ENCODE data around the gene PAX7.
"Not testable (repeated sequence)": the region's sequence is repeated elsewhere in the genome, so short reads cannot be mapped to it uniquely, and the experiment has no call there.

PAX7 gene

DNA sequence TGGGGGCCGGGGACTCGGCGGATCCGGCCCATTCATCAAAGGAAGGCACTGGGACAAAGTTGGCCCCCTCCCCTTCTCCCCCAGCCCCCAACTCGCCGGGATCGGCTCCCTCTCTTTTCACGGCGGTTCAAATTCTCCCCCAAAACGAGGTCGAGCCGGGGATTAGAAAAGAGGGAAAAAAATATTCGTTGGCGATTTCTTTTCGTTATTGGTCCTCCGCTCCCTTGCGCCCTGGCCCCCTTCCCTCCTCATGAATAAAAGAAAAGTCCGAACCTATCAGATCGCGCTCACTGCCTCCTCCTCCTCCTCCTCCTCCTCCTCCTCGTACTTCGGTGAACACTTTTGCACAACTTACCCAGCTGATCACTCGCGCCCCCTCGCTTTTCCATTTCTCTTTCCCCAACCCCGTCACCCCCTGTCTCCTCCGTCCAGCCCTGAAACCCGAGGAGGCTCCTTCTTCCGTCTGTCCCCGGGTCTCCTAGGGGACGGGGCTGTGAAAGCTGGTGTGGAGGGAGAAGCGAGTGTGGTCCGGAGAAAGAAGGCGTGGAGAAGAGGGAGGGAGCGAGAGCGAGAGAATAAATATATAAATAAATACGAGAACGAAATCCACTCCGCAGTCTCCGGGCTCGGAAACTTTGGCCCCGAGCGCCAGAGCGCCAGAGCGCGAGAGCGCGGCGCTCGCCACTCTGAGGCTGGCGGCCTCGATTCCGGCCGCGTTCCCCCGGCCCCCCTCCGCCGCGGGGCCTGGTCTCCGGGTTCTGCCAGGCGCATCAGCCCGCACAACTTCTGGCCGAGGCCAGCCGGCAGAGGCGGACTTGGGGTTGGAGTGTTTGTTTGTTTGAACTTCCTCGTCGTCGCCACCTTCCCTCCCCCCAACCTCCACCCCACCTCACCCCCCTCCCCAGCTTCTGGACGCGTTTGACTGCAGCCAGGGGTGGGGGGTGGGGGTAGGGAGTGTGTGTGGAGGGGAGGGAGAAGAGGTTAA, at the start of gene PAX7:
TSS of gene PAX7 (plus strand) at position 336 of the 985 bp plus-strand sequence. CDS start 758 bp downstream, outside the sequence.
- CTCF ChIA-PET = no interaction called here
- Mint-ChIP-seq H3K36me3 (peaks cover 9% of the 10 kb centered on the region), H3K4me1 (no peaks in the 10 kb centered on the region), H3K27me3 (peaks cover 100% of the 10 kb centered on the region), H3K27ac (peak within 1 kb of the TSS; percentile 78), H3K9me3 (no peaks in the 10 kb centered on the region), H3K4me3 (no peak within 1 kb of the TSS)
- no peak for DNase-seq

DNA sequence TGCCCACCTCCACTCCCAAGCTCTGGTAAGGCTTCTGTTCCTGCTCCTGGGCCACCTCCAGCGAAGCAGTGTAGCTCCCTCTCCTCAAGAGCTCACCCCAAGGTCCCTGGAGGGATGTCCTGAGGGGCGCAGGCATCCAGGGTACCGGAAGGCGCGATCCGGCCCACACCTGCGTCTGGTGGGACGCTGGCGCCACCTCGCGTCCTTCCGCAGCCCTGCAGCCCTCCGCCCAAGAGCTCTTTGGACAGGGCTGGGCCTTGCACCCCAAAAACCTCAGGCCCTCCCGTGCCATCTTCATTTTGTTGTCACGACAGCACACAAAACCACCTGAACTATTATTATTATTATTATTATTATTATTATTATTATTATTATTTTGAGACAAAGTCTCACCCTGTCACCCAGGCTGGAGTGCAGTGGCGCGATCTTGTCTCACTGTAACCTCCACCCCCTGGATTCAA, 49.2 kb upstream of the PAX7 start:
- peak; percentile 61 for DNase-seq
- Mint-ChIP-seq H3K27me3 (peaks cover 19% of the 10 kb centered on the region), H3K27ac (no peak overlapping the region), H3K9me3 (no peaks in the 10 kb centered on the region), H3K36me3 (no peaks in the 10 kb centered on the region), H3K4me1 (no peaks in the 10 kb centered on the region), H3K4me3 (no peak overlapping the region)
- CTCF ChIA-PET = interaction anchor here (0.6 to 3.6 kb wide), 18 partner anchors 10 to 929 kb away, joined by 3 to 15 read pairs (median 4); no protein-coding TSS in a partner anchor

DNA sequence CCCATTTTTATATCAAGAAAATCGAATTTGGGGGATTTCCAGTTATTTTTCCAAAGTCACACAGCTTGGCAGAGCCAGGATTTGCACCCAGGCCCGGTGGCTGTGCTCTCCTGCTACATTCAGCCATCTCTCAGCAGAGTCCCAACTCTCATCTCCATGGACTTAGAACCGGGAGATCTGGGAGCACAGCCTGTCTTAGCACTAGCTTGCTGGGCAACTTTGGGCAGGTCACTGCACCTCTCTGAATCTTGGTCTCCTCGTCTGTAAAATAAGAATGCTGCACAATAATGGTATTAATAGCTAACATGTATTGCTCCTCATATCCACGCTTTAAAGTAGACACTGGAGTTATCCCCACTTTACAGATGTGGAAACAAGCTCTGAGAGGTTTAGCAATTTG, 47.8 kb upstream of the PAX7 start:
- Mint-ChIP-seq H3K36me3 (no peaks in the 10 kb centered on the region), H3K4me3 (no peak overlapping the region), H3K27me3 (peaks cover 24% of the 10 kb centered on the region), H3K27ac (no peak overlapping the region), H3K9me3 (no peaks in the 10 kb centered on the region), H3K4me1 (no peaks in the 10 kb centered on the region)
- CTCF ChIA-PET = interaction anchor here (0.6 to 3.6 kb wide), 5 partner anchors 27 to 922 kb away, joined by 3 to 15 read pairs (median 6); no protein-coding TSS in a partner anchor
- no peak for DNase-seq

DNA sequence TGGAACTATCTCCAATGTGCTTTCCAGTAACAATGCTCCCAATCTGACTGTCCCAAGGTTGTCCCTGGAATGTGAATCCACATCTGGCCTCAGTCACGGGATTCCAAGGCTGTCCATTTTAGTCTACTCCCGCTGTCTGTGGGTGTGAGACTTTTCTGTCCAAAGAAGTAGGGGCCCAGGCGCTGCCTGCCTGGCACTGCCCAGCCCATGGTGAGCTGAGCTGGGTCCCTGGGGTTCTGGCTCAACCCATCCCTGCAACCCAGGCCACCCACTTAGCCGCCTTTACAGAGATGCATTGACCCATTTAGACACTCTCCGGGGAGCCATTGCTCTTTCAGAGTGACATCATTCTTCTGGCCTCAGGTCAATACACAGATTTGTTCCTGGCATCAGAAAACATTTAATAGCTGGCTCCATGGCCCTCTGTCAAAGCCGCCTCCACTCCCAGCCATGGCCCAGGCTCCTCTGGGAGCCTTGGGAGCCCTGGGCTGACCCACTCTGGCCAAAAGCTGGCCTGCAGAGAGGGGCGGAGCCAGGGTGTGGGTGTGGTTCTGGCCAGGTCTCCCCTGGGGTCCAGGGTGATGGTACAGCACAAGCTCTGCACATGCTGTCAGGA, 47.2 kb upstream of the PAX7 start:
- Mint-ChIP-seq H3K4me1 (no peaks in the 10 kb centered on the region), H3K27me3 (peaks cover 24% of the 10 kb centered on the region), H3K9me3 (no peaks in the 10 kb centered on the region), H3K36me3 (no peaks in the 10 kb centered on the region), H3K4me3 (no peak overlapping the region), H3K27ac (no peak overlapping the region)
- CTCF ChIA-PET = interaction anchor here (0.6 to 1.2 kb wide), 4 partner anchors 8 to 281 kb away, joined by 3 to 5 read pairs (median 4); no protein-coding TSS in a partner anchor
- DNase-seq = no peak

DNA sequence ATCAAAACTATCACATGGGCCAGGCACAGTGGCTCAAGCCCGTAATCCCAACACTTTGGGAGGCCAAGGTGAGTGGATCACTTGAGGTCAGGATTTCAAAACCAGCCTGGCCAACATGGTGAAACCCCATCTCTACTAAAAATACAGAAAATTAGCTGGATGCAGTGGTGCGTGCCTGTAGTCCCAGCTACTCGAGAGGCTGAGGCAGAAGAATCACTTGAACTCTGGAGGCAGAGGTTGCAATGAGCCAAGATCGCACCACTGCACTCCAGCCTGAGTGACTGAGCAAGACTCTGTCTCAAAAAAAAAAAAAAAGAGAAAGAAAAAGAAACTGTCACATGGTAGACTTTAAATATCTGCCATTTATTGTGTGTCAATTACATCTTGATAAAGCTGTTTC, 44.6 kb upstream of the PAX7 start:
- H3K27ac Mint-ChIP-seq, H3K4me1 Mint-ChIP-seq, DNase-seq, H3K9me3 Mint-ChIP-seq, H3K4me3 Mint-ChIP-seq, H3K36me3 Mint-ChIP-seq: not testable (repeated sequence)
- CTCF ChIA-PET = interaction anchor here (1.1 kb wide), 1 partner anchor 11 kb away, joined by 4 read pairs; no protein-coding TSS in a partner anchor
- peaks cover 22% of the 10 kb centered on the region for H3K27me3 Mint-ChIP-seq

DNA sequence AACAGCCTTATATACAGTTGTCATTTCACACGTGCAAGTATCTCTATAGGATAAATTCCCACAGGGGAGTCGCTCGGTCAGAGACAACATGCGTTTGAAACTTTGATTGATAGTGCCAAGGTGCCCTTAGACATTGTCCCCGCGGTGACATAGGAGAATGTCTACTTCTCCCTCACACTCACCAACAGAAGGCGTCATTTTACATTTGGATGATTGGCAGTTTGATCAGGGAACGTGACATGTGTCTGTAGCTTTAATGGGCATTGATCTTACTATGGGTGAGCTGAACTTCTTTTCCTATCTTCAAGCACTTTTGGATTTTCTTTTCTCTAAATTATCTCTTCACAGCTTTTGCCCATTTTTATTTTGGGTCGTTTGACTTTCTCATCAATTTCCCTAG, 42.6 kb upstream of the PAX7 start:
- Mint-ChIP-seq H3K9me3 (no peaks in the 10 kb centered on the region), H3K27me3 (peaks cover 23% of the 10 kb centered on the region), H3K36me3 (no peaks in the 10 kb centered on the region), H3K4me1 (no peaks in the 10 kb centered on the region), H3K4me3 (no peak overlapping the region), H3K27ac (no peak overlapping the region)
- no peak for DNase-seq
- CTCF ChIA-PET = interaction anchor here (3.8 kb wide), 1 partner anchor 9 kb away, joined by 14 read pairs; no protein-coding TSS in a partner anchor

DNA sequence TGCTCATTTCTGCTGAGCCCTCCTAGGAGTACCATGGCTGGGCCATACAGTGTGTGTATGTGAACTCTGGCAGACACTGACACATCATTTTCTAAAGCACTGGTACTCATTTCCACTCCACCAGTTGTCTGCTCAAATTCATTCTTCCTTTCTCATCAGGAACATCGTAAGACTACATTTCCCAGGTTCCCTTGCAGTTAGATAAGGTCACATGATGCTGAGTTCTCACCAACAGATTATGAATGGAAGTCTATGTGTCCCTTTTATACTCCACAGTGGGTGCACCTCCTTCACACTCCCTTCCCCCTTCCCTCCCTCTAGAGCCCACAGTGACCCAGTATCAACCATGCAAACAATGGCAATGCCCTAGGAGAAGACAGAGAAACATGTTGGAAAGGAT, 38.3 kb upstream of the PAX7 start:
- no peak for DNase-seq
- Mint-ChIP-seq H3K36me3 (no peaks in the 10 kb centered on the region), H3K4me3 (no peak overlapping the region), H3K27ac (no peak overlapping the region), H3K27me3 (peaks cover 21% of the 10 kb centered on the region), H3K4me1 (no peaks in the 10 kb centered on the region), H3K9me3 (no peaks in the 10 kb centered on the region)
- CTCF ChIA-PET = interaction anchor here (0.9 to 1.9 kb wide), 2 partner anchors 11 kb away, joined by 3 to 5 read pairs; no protein-coding TSS in a partner anchor

DNA sequence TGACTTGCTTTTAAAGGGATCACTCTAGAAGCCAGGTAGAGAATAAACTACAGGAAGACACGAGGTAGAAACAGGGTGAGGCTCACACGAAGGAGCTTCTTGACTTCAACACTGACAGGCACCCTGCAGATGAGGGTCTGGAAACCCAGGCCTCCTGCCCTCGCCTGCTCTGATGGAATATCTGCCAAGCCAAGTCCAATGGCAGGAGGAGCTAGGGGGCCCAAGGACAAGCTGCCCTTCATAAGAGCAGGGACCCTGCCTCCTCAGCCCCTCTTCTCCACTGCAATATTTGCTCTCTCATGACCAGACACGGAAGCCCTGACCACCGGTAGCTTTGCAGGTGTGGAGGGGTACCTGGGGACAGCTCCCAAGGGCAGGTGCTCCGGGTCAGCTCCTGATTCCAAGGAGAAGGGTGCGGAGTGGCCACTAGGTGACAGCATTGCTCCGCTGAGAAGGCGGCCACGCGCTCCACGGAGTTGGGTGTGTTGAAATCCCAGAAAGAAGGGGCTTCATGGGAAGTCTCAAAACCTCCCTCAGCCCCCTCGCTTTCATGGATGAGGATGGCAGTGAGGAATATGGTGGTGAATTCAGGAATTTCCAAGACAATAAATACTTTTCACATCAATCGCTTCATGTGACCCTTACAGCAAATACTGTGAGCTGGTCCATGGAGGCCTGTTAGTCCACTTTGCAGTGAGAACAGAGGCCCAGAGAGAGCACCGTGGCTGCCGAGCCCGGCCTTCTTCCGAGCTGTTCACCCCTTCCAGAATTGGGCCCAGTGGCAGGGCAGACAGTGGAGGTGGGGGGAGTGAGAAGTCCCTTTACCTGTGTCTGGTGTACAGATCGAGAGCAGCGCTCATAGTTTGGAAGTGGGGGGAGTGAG, 33.2 kb upstream of the PAX7 start:
- DNase-seq = peak; percentile 66
- no peak overlapping the region for H3K4me3 Mint-ChIP-seq
- H3K36me3 Mint-ChIP-seq = no peaks in the 10 kb centered on the region
- CTCF ChIA-PET = interaction anchor here (0.7 to 3.4 kb wide), 15 partner anchors 9 to 278 kb away, joined by 3 to 56 read pairs (median 7); no protein-coding TSS in a partner anchor
- peaks cover 40% of the 10 kb centered on the region for H3K27me3 Mint-ChIP-seq
- no peak overlapping the region for H3K27ac Mint-ChIP-seq
- peaks cover 2% of the 10 kb centered on the region for H3K9me3 Mint-ChIP-seq
- no peaks in the 10 kb centered on the region for H3K4me1 Mint-ChIP-seq

DNA sequence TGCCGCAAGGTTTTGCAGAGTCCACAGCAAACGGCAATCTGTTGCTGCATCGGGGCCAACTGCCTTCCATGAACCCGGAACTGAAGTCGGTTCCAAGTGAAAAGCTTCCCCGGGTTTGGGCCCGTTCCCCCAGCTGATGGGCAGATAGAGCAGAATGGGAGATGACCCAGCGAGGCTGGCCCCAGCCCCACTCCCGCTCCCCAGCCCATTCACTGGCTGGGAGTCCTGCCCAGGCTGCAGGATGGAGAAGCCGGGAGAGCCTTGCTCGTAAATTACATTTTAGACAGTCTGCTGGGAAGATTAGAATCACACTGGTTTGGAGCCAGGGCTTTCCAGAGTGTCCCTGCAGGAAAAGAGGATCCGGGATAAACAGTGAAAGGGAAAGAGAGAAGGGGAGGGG, 31.6 kb upstream of the PAX7 start:
- Mint-ChIP-seq H3K9me3 (peaks cover 2% of the 10 kb centered on the region), H3K4me1 (no peaks in the 10 kb centered on the region), H3K36me3 (no peaks in the 10 kb centered on the region), H3K27ac (no peak overlapping the region), H3K27me3 (peaks cover 47% of the 10 kb centered on the region), H3K4me3 (no peak overlapping the region)
- CTCF ChIA-PET = interaction anchor here (1.1 to 3.4 kb wide), 5 partner anchors 11 to 277 kb away, joined by 3 to 56 read pairs (median 4); no protein-coding TSS in a partner anchor
- DNase-seq = no peak

DNA sequence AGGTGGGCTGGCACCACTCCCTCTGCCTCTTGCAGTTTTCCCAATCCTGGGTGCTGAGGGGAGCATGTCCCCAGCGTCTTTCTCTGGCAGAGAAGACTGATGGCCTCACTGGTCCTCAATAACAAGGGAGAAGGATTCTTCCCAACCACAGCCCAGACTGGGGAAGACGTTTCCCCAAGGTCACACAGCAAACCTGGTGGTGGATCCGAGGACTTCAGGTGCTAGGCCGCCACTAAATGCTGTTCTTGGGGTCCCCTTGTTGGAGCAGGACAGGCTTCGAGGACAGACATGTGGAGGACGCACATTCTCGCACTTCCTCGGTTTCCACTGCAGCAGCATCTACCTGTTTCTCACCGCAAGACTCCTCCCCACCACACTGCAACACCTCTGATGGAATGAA, 30.9 kb upstream of the PAX7 start:
- no peak overlapping the region for H3K4me3 Mint-ChIP-seq
- CTCF ChIA-PET = interaction anchor here (1.3 to 3.4 kb wide), 2 partner anchors 19 to 220 kb away, joined by 3 to 56 read pairs; no protein-coding TSS in a partner anchor
- H3K27me3 Mint-ChIP-seq = peaks cover 44% of the 10 kb centered on the region

DNA sequence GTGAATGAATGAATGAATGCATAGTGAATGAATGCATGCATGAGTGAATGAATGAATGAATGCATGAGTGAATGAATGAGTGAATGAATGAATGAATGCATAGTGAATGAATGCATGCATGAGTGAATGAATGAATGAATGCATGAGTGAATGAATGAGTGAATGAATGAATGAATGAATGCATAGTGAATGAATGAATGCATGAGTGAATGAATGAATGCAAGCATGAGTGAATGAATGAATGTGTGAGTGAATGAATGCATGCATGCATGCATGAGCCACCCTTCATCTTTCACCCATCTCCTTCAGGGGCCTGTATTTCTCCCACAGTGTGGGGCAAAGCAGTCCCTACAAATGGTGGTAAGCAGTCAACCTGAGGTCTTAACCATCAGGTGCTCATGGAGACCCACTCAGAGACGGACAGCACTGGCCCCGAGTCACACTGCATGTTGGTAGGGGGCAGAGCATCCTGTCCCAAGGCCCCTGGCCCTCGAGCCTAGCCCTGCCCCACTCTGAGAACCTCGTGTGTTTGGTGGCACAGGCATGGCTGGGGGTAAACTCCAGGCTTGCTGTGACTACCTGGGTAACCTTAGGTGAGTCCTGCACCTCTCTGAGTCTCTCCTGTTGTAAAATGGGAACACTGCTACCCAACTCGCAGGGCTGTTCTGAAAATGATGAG, 28.0 kb upstream of the PAX7 start:
- Mint-ChIP-seq H3K9me3 (peaks cover 2% of the 10 kb centered on the region), H3K27ac (no peak overlapping the region), H3K4me3 (no peak overlapping the region), H3K27me3 (peaks cover 36% of the 10 kb centered on the region), H3K4me1 (no peaks in the 10 kb centered on the region), H3K36me3 (no peaks in the 10 kb centered on the region)
- DNase-seq = no peak
- CTCF ChIA-PET = no interaction called here

More for the DNA sequence above, 30.9 kb upstream of the PAX7 start:
- peaks cover 2% of the 10 kb centered on the region for H3K9me3 Mint-ChIP-seq
- DNase-seq = no peak
- H3K27ac Mint-ChIP-seq = no peak overlapping the region
- H3K4me1 Mint-ChIP-seq = no peaks in the 10 kb centered on the region
- no peaks in the 10 kb centered on the region for H3K36me3 Mint-ChIP-seq

DNA sequence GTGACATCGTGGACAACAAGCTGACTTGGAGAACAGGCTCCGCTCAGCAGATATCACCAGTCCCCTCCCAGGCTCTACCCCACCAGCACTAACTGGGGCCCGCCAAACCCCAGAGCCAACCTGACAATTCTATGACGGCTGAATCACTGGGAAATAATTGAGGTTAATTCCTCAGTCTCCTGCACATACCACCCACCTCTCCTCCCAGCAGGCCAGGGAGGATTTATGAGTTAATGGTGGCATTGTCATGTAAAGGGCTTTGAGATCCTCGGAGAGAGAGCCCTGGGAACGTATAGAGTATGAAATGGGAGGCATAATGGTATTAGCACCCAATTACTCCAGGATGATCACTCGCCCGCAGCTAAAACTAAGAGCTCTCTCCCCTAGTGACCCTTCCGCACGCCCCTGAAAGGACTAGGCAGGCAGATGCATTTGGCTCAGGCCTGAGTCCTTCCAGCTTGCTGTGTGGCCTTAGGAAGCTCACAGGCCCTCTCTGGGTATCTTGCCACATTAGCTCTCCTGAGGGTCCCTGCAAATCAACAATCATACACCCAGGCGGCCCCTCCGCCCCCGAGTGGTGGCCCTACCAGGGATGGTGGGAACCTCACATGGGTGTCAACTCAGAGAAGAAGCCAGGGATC, 27.3 kb upstream of the PAX7 start:
- Mint-ChIP-seq H3K4me1 (no peaks in the 10 kb centered on the region), H3K27me3 (peaks cover 34% of the 10 kb centered on the region), H3K36me3 (no peaks in the 10 kb centered on the region), H3K4me3 (no peak overlapping the region), H3K27ac (no peak overlapping the region), H3K9me3 (peaks cover 2% of the 10 kb centered on the region)
- CTCF ChIA-PET = interaction anchor here (0.7 to 1.0 kb wide), 2 partner anchors 79 to 1874 kb away, joined by 3 read pairs; no protein-coding TSS in a partner anchor
- DNase-seq = no peak

Measured in activated naive CD4-positive, alpha-beta T cell treated with anti-CD3 and anti-CD28 coated beads, Interleukin-2, amount 10 ng/mL, durations not matched to agents 7 days and 5 days (primary cell).